Esophagus muscularis mucosa (tissue), 3 donors: Measurements from ENCODE around the gene SLN.

Experiments
- CTCF ChIP-seq, 3 experiments: fragments of 200-600 bp in 2 of 3; fragments of 450-650 bp in 1 of 3; sonication (generic) in 2 of 3; IDR thresholded peaks; one replicate each; pipeline ENCODE4 v1.5.1; 2017 to 2019; ENCODE audit warnings: antibody characterized with exemption in 3 of 3, mild to moderate bottlenecking in 2 of 3, moderate library complexity in 1 of 3
- POLR2AphosphoS5 ChIP-seq, 2 donors: sonication (generic); formaldehyde crosslinking; IDR thresholded peaks; one replicate each; pipeline ENCODE4 v1.6.1; 2017; ENCODE audit warnings: antibody characterized with exemption in 2 of 2

DNA sequence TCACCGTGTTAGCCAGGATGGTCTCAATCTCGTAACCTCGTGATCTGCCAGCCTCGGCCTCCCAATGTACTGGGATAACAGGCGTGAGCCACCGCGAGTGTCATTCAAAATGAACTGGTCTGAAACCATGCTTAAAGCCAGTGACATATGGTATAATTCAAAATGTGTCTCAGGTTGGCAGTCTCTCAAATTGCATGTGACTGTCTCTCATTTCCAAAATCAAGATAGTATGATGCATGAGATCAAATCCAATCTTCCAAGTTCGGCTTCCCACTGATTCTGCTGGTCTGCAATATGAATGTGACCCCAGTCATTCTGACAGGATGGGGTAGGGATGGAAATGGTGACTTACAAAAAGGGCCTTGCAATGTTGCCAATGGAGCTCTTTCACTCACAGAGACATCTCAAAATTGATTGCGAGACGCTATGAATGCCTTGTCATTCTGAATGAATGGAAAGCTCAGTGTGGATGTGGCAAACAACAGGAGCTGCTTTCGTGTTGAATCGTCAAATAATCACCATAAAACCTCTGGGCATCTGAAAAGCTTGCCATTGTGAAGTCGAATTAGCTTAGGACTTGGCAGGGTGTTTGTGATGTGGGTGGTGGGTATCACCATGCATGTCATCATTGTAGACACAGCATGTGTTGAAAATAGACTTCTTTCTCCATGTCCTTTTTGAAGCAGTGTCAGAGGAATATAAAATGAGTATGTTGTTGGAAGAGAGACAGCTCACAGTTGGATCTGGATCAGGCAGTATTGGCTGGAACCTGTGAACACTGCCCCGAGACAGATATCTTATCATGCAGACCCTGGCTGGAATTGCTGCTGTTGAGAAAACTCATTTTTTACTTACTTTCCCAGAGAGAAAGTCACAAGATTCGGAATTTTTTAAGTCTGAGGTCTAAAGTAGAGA, 12.2 kb downstream of the SLN start:
- no peak for TF ChIP-seq CTCF (IDR thresholded peaks at IDR 0.05)
- TF ChIP-seq POLR2AphosphoS5 (IDR thresholded peaks at IDR 0.05): no peak
